ENCODE measurements around the gene CD80.

The CD80 gene

DNA sequence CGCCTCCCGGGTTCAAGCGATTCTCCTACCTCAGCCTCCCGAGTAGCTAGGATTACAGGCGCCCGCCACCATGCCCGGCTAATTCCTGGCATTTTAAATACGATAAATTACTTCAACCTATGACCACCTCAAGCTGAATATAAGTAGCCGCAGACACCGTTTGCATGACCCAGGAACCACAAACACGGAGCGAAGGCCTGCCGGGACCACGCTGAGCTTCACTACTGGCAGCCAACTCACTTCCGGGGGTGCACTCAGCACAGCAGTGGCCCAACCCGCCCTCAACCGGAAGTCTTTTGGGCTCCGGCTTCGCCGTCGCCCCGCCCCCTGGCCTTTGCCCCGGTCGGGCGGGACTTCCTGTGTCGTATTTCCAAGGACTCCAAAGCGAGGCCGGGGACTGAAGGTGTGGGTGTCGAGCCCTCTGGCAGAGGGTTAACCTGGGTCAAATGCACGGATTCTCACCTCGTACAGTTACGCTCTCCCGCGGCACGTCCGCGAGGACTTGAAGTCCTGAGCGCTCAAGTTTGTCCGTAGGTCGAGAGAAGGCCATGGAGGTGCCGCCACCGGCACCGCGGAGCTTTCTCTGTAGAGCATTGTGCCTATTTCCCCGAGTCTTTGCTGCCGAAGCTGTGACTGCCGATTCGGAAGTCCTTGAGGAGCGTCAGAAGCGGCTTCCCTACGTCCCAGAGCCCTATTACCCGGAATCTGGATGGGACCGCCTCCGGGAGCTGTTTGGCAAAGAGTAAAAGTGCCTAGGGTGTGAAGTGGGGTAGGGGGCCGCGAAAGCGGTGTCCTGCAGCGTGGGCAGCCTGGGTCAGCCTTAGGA, 61.0 kb downstream of the CD80 start, which contains the start of gene TIMMDC1 (continued):
- TF ChIP-seq, protein P1, sequence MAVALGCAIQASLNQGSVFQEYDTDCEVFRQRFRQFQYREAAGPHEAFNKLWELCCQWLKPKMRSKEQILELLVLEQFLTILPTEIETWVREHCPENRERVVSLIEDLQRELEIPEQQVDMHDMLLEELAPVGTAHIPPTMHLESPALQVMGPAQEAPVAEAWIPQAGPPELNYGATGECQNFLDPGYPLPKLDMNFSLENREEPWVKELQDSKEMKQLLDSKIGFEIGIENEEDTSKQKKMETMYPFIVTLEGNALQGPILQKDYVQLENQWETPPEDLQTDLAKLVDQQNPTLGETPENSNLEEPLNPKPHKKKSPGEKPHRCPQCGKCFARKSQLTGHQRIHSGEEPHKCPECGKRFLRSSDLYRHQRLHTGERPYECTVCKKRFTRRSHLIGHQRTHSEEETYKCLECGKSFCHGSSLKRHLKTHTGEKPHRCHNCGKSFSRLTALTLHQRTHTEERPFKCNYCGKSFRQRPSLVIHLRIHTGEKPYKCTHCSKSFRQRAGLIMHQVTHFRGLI (tag by site-specific recombination; IDR thresholded peaks at IDR 0.05) = peak; percentile 54; the same call in 1 of the 2 replicates

DNA sequence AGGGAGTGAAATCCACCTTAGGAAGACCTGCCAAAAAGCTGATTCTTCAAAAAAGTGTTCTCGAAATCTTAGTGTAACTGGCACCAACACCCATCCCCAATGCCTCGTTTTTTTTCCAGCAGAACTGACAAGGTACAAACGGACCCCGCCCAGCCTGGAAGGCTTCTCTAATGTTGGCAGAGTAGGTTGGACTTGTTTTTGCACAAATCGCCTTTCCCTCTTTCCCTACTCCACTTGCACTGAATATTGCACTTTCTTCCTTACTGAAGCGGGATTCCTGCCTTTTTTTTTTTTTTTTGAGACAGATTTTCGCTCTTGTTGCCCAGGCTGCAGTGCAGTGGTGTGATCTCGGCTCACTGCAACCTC, 61.6 kb downstream of the CD80 start:
- Histone ChIP-seq H3K9me3 (ENCODE audit: control insufficient read depth, insufficient read depth, low read depth, low read length) (no peaks in the 10 kb centered on the region), H3K36me3 (ENCODE audit: control insufficient read depth in 2 of 2, insufficient read depth in 1 of 2, low read length in 2 of 2) (peaks cover 0 to 12% of the 10 kb centered on the region in 2 experiments; a peak in 2 of 3 replicates), H3K4me3 (ENCODE audit: low read depth, low read length) (peak overlapping the region; percentile 95), H3K27ac (ENCODE audit: extremely low read depth, low read depth, low read length) (no peak overlapping the region), H3K4me1 (ENCODE audit: control insufficient read depth, insufficient read depth, low read length) (no peaks in the 10 kb centered on the region)
- CTCF ChIA-PET = interaction anchor here (0.7 kb wide), 2 partner anchors 175 to 267 kb away, joined by 4 read pairs; no protein-coding TSS in a partner anchor
- POLR2A ChIA-PET = interaction anchor here (0.6 to 3.9 kb wide), 12 partner anchors 21 to 597 kb away, joined by 3 to 39 read pairs (median 3); partner anchors contain the start of genes B4GALT4, COX17, POGLUT1 and TMEM39A
- TF ChIP-seq, protein P2, sequence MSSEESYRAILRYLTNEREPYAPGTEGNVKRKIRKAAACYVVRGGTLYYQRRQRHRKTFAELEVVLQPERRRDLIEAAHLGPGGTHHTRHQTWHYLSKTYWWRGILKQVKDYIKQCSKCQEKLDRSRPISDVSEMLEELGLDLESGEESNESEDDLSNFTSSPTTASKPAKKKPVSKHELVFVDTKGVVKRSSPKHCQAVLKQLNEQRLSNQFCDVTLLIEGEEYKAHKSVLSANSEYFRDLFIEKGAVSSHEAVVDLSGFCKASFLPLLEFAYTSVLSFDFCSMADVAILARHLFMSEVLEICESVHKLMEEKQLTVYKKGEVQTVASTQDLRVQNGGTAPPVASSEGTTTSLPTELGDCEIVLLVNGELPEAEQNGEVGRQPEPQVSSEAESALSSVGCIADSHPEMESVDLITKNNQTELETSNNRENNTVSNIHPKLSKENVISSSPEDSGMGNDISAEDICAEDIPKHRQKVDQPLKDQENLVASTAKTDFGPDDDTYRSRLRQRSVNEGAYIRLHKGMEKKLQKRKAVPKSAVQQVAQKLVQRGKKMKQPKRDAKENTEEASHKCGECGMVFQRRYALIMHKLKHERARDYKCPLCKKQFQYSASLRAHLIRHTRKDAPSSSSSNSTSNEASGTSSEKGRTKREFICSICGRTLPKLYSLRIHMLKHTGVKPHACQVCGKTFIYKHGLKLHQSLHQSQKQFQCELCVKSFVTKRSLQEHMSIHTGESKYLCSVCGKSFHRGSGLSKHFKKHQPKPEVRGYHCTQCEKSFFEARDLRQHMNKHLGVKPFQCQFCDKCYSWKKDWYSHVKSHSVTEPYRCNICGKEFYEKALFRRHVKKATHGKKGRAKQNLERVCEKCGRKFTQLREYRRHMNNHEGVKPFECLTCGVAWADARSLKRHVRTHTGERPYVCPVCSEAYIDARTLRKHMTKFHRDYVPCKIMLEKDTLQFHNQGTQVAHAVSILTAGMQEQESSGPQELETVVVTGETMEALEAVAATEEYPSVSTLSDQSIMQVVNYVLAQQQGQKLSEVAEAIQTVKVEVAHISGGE (tag by site-specific recombination; conservative IDR thresholded peaks at IDR 0.05; ENCODE audit: low read depth) = no peak
- peak; percentile 93 for TF ChIP-seq PRDM1 (tag by site-specific recombination; IDR thresholded peaks at IDR 0.05)
- TF ChIP-seq, protein P3, sequence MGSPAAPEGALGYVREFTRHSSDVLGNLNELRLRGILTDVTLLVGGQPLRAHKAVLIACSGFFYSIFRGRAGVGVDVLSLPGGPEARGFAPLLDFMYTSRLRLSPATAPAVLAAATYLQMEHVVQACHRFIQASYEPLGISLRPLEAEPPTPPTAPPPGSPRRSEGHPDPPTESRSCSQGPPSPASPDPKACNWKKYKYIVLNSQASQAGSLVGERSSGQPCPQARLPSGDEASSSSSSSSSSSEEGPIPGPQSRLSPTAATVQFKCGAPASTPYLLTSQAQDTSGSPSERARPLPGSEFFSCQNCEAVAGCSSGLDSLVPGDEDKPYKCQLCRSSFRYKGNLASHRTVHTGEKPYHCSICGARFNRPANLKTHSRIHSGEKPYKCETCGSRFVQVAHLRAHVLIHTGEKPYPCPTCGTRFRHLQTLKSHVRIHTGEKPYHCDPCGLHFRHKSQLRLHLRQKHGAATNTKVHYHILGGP (tag by site-specific recombination; IDR thresholded peaks at IDR 0.05) = no peak
- no peak for TF ChIP-seq SP7 (tag by site-specific recombination; IDR thresholded peaks at IDR 0.05)
- TF ChIP-seq, protein P4, sequence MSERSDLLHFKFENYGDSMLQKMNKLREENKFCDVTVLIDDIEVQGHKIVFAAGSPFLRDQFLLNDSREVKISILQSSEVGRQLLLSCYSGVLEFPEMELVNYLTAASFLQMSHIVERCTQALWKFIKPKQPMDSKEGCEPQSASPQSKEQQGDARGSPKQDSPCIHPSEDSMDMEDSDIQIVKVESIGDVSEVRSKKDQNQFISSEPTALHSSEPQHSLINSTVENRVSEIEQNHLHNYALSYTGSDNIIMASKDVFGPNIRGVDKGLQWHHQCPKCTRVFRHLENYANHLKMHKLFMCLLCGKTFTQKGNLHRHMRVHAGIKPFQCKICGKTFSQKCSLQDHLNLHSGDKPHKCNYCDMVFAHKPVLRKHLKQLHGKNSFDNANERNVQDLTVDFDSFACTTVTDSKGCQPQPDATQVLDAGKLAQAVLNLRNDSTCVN (tag by site-specific recombination; optimal IDR thresholded peaks at IDR 0.05) = no peak
- TF ChIP-seq ZNF324 (tag by site-specific recombination; IDR thresholded peaks at IDR 0.05) = 0 out of 2 replicates have a peak, but pooled peaks have one; percentile 19

DNA sequence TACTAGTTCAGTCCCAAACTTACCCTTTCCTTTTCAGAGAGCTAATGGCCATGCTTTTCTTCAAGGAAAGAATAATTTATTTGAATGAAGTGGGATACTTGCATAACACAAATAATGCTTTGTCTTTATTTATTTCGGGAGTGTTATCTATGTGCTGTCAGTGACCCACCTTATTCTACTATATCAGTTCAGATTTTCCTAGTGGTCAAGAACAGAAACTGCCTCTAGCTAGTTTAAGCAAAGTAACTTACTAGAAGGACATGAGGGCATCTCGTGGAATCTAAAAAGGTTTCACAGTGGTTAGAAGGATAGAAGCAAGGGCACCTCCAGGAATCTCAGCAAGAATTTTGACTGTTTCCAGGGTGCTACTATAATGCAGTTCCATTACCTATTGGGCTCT, 64.8 kb downstream of the CD80 start:
- POLR2A ChIA-PET = no interaction called here
- TF ChIP-seq MEIS1 (CRISPR knock-in tag; IDR thresholded peaks at IDR 0.05; ENCODE audit: borderline replicate concordance) (no peak), ZNF16 (tag by site-specific recombination; IDR thresholded peaks at IDR 0.05; ENCODE audit: low read depth) (no peak), SCRT1 (tag by site-specific recombination; IDR thresholded peaks at IDR 0.05; ENCODE audit: borderline replicate concordance) (no peak), ZNF792 (tag by site-specific recombination; IDR thresholded peaks at IDR 0.05) (no peak), ZNF629 (tag by site-specific recombination; IDR thresholded peaks at IDR 0.05) (no peak), ZNF292 (tag by site-specific recombination; IDR thresholded peaks at IDR 0.05; ENCODE audit: borderline replicate concordance, low read depth) (no peak), ZNF133 (tag by site-specific recombination; IDR thresholded peaks at IDR 0.05) (no peak), ZNF211 (tag by site-specific recombination; IDR thresholded peaks at IDR 0.05; ENCODE audit: low read depth) (no peak), ZNF366 (tag by site-specific recombination; conservative IDR thresholded peaks at IDR 0.05) (no peak), YY1 (tag by site-specific recombination; IDR thresholded peaks at IDR 0.05) (no peak), ZNF26 (tag by site-specific recombination; IDR thresholded peaks at IDR 0.05) (no peak), GFI1B (tag by site-specific recombination; IDR thresholded peaks at IDR 0.05) (no peak), ZNF473 (tag by site-specific recombination; IDR thresholded peaks at IDR 0.05) (no peak)
- TF ChIP-seq, protein P5, sequence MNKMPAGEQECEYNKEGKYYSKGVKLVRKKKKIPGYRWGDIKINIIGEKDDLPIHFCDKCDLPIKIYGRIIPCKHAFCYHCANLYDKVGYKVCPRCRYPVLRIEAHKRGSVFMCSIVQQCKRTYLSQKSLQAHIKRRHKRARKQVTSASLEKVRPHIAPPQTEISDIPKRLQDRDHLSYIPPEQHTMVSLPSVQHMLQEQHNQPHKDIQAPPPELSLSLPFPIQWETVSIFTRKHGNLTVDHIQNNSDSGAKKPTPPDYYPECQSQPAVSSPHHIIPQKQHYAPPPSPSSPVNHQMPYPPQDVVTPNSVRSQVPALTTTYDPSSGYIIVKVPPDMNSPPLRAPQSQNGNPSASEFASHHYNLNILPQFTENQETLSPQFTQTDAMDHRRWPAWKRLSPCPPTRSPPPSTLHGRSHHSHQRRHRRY (tag by site-specific recombination; IDR thresholded peaks at IDR 0.05) = no peak

More for the DNA sequence above, 64.8 kb downstream of the CD80 start:
- no peak overlapping the region for H3K4me3 ChIP-seq (ENCODE audit: low read depth, low read length)
- H3K4me1 ChIP-seq (ENCODE audit: control insufficient read depth, insufficient read depth, low read length) = no peaks in the 10 kb centered on the region
- no peaks in the 10 kb centered on the region for H3K9me3 ChIP-seq (ENCODE audit: control insufficient read depth, insufficient read depth, low read depth, low read length)
- no peak overlapping the region for H3K27ac ChIP-seq (ENCODE audit: extremely low read depth, low read depth, low read length)
- peaks cover 0 to 20% of the 10 kb centered on the region in 2 experiments; a peak in 2 of 3 replicates for H3K36me3 ChIP-seq (ENCODE audit: control insufficient read depth in 2 of 2, insufficient read depth in 1 of 2, low read length in 2 of 2)
- CTCF ChIA-PET = interaction anchor here (0.8 kb wide), 1 partner anchor 688 kb away, joined by 3 read pairs; no protein-coding TSS in a partner anchor
